ENCODE data around the gene ATRAID. TPM values are rescaled to one million over a fixed set of nuclear protein-coding genes. Genes with fewer than 3 reads are reported as not detected.

The ATRAID gene
- total and polyA plus RNA-seq, 3 donors from 2014 or later: 263 to 323 (median 295) TPM

GRCh38 chr2:27249159-27249890 lies 37.5 kb downstream of the ATRAID start:
- DNase-seq: no peak
- H3K4me1 ChIP-seq: peaks cover 18% of the 10 kb centered on the region
- H3K27me3 ChIP-seq: no peaks in the 10 kb centered on the region
- H3K36me3 ChIP-seq (ENCODE audit: low read depth, missing control alignments): no peaks in the 10 kb centered on the region
- intact Hi-C loops (cut with DNase I; ENCODE audit: low total_unique reads): no loop called here
- WGBS, 2 donors: 41 to 50% methylated on average over 11 to 12 of the region's 12 CpGs
- no peaks in the 10 kb centered on the region for H3K9me3 ChIP-seq
- peak overlapping the region in 1 of 2 donors; percentile 36 for H3K27ac ChIP-seq
- TF ChIP-seq, protein P1, sequence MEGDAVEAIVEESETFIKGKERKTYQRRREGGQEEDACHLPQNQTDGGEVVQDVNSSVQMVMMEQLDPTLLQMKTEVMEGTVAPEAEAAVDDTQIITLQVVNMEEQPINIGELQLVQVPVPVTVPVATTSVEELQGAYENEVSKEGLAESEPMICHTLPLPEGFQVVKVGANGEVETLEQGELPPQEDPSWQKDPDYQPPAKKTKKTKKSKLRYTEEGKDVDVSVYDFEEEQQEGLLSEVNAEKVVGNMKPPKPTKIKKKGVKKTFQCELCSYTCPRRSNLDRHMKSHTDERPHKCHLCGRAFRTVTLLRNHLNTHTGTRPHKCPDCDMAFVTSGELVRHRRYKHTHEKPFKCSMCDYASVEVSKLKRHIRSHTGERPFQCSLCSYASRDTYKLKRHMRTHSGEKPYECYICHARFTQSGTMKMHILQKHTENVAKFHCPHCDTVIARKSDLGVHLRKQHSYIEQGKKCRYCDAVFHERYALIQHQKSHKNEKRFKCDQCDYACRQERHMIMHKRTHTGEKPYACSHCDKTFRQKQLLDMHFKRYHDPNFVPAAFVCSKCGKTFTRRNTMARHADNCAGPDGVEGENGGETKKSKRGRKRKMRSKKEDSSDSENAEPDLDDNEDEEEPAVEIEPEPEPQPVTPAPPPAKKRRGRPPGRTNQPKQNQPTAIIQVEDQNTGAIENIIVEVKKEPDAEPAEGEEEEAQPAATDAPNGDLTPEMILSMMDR (IDR thresholded peaks at IDR 0.05): no peak
- no peak for TF ChIP-seq POLR2A (IDR thresholded peaks at IDR 0.05)
- H3K4me3 ChIP-seq: no peak overlapping the region

DNA sequence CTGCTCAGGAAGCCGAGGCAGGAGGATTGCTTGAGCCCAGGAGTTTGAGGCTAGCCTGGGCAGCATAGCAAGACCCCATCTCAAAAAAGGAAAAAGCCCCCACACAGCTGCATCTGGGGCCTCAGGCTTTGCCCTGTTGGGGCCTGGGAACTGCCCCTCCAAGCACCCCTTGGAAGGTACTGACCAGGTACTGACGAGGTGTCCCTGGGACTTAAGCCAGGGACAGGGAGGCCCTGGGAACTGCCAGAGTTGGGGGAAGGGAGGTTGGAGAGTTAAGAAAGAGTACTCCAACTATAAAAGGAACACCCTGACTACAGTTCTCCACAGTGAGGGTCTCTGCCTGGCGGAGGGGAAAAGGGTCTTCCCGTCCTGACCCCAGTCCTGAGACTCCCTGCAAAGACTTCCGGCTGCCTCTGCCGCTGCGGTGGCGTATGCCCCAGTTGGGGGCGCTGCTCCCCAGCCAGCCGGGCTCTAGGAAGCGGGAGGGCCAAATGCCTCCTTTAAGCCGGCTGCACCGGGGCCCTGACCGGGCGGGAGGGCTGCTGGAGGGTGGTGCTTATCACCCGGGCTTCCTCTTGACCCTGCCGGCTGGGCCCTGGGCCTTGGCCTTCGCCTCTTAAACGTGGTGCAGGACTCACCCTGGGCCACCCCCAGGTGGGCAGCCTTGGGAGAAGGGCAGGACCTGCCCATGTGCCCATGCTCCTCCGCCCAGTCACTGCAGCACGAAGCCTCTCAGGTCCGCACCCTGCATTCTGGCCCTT lies 38.2 kb downstream of the ATRAID start:
- Histone ChIP-seq H3K9me3 (no peaks in the 10 kb centered on the region), H3K27me3 (no peaks in the 10 kb centered on the region), H3K4me3 (no peak overlapping the region), H3K36me3 (ENCODE audit: low read depth, missing control alignments) (no peaks in the 10 kb centered on the region), H3K27ac (peak overlapping the region; percentile 34 to 36), H3K4me1 (peaks cover 22% of the 10 kb centered on the region)
- intact Hi-C loops (cut with DNase I; ENCODE audit: low total_unique reads): no loop called here
- TF ChIP-seq POLR2A (IDR thresholded peaks at IDR 0.05): no peak
- TF ChIP-seq, protein P1 (IDR thresholded peaks at IDR 0.05): peak; percentile 33 to 73 (median 45)
- 35 to 42% methylated on average over 9 to 22 of the region's 22 CpGs for WGBS, 2 donors
- peak; percentile 68 for DNase-seq

DNA sequence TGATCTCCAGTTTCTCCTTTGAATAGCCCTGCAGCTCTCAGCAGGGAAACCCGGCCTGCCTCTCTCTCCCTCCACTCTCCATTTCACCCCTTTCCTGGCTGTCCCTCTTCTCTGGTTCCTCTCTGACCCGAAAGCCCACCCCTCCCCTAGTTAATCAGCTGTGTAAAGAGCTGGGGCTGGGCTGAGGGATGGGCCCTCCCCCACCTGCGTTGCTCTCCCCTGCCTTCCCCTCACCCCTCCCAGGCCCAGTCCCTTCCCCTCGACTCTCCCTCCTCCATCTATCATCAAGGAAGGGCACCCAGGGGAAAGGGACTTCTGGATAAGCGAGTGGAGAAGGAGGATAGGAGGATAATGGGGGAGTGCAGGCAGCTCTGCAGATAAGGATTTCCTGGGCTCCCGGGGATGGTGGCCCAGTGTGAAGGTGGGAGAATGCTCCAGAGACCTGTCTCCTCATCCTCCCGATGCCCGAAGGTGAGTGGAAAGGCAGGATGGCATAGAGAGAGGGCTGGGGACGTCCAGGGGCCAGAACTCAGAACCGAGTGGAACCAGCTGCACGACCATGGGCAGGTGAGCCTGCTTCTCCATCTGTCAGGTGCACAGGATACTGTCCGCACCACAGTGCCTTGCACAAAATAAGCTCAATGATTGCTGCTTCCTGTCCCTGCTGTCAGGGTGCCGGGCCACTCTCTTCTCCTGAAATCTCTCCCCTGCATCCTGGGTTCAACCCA lies 39.0 kb downstream of the ATRAID start:
- no peak overlapping the region for H3K27ac ChIP-seq
- H3K9me3 ChIP-seq: no peaks in the 10 kb centered on the region
- H3K4me3 ChIP-seq: no peak overlapping the region
- intact Hi-C loops (cut with DNase I; ENCODE audit: low total_unique reads): no loop called here
- DNase-seq: no peak
- 55 to 72% methylated on average over 13 of the region's 13 CpGs for whole genome bisulfite sequencing, 2 donors
- TF ChIP-seq, protein P1 (IDR thresholded peaks at IDR 0.05): no peak
- TF ChIP-seq POLR2A (IDR thresholded peaks at IDR 0.05): no peak
- no peaks in the 10 kb centered on the region for H3K27me3 ChIP-seq
- H3K4me1 ChIP-seq: peaks cover 18% of the 10 kb centered on the region
- no peaks in the 10 kb centered on the region for H3K36me3 ChIP-seq (ENCODE audit: low read depth, missing control alignments)

GRCh38 chr2:27251766-27252165 lies 39.9 kb downstream of the ATRAID start:
- DNase-seq: no peak
- H3K4me1 ChIP-seq: peaks cover 18% of the 10 kb centered on the region
- no peaks in the 10 kb centered on the region for H3K27me3 ChIP-seq
- no peak overlapping the region for H3K27ac ChIP-seq
- H3K9me3 ChIP-seq: no peaks in the 10 kb centered on the region
- no peak overlapping the region for H3K4me3 ChIP-seq
- H3K36me3 ChIP-seq (ENCODE audit: low read depth, missing control alignments): no peaks in the 10 kb centered on the region
- TF ChIP-seq, protein P1 (IDR thresholded peaks at IDR 0.05): no peak
- TF ChIP-seq POLR2A (IDR thresholded peaks at IDR 0.05): no peak
- WGBS, 2 donors: 82 to 86% methylated on average over 13 of the region's 13 CpGs
- intact Hi-C loops (cut with DNase I; ENCODE audit: low total_unique reads): no loop called here
